IMR-90 (cell line): ENCODE results near the gene NOS1. TPM values are rescaled to one million over a fixed set of nuclear protein-coding genes. Genes with fewer than 3 reads are reported as not detected.

ENCODE experiments used
- ATAC-seq: fragments of 200-7000 bp; cut with Tn5 transposase; 2 replicates; pipeline ENCODE4 v1.9.1; 2020; ENCODE audit warnings: low read depth, mild to moderate bottlenecking, moderate library complexity
- BruUV-seq: library from RNA; stranded (reverse); fragments of 400-500 nt; replicated peaks from 2 replicates; lab custom pipeline; 2021; lab: Mats Ljungman, UMichigan
- CTCF ChIA-PET: fragments of 300-600 bp; formaldehyde crosslinking; extraction: SDS; loops from one replicate; lab custom pipeline; 2021; ENCODE audit warnings: antibody characterized with exemption; lab: Yijun Ruan, JAX
- POLR2A ChIA-PET: fragments of 300-600 bp; sonication (Branson Sonifier 250); formaldehyde crosslinking; loops from one replicate; lab custom pipeline; 2022; ENCODE audit warnings: antibody characterized with exemption; ENCODE audit not compliant: unreplicated experiment; lab: Charles Lee
- DNase-seq: peaks from one replicate; pipeline ENCODE4 v3.0.0; 2013
- H2AFZ ChIP-seq: replicated peaks from 2 replicates; pipeline ENCODE3; 2013; ENCODE audit warnings: low read length, mild to moderate bottlenecking; ENCODE audit not compliant: poor library complexity
- H2AK5ac ChIP-seq: 2 replicates; pipeline ENCODE4 v1.6.1; 2013; ENCODE audit warnings: low read depth, low read length, inconsistent platforms
- H2AK9ac ChIP-seq: replicated peaks from 2 replicates; pipeline ENCODE3; 2013; ENCODE audit warnings: mild to moderate bottlenecking, low read depth, low read length, moderate library complexity; ENCODE audit not compliant: poor library complexity
- H2BK120ac ChIP-seq: 2 replicates; pipeline ENCODE4 v1.6.1; 2013; ENCODE audit warnings: low read depth, low read length, inconsistent platforms
- H2BK15ac ChIP-seq: 3 replicates; pipeline ENCODE4 v1.6.1; 2013; ENCODE audit warnings: low read depth, low read length, inconsistent platforms
- H2BK20ac ChIP-seq: 2 replicates; pipeline ENCODE4 v1.6.1; 2013; ENCODE audit warnings: low read depth, mild to moderate bottlenecking, inconsistent platforms, low read length, moderate library complexity
- H2BK5ac ChIP-seq: 2 replicates; pipeline ENCODE4 v1.6.1; 2013; ENCODE audit warnings: mild to moderate bottlenecking, low read depth, low read length, inconsistent platforms; ENCODE audit not compliant: poor library complexity, severe bottlenecking
- H3K14ac ChIP-seq: replicated peaks from 2 replicates; pipeline ENCODE4 v1.6.1; 2013; ENCODE audit warnings: low read depth, low read length, inconsistent platforms
- H3K18ac ChIP-seq: 2 replicates; pipeline ENCODE4 v1.6.1; 2013; ENCODE audit warnings: low read depth, low read length, control low read depth
- H3K23ac ChIP-seq: 2 replicates; pipeline ENCODE4 v1.6.1; 2013; ENCODE audit warnings: low read depth, low read length, inconsistent platforms
- H3K27ac ChIP-seq: 2 replicates; pipeline ENCODE4 v1.5.1; 2013; ENCODE audit warnings: mild to moderate bottlenecking, control low read depth, low read length; ENCODE audit not compliant: insufficient read depth
- H3K27me3 ChIP-seq: 2 replicates; pipeline ENCODE4 v1.6.1; 2013; ENCODE audit warnings: low read length; ENCODE audit not compliant: control insufficient read depth, insufficient read depth
- H3K36me3 ChIP-seq: 2 replicates; pipeline ENCODE4 v1.6.1; 2013; ENCODE audit warnings: low read length, mixed read lengths; ENCODE audit not compliant: control insufficient read depth, insufficient read depth
- H3K4ac ChIP-seq: 2 replicates; pipeline ENCODE4 v1.6.1; 2013; ENCODE audit warnings: low read depth, low read length, inconsistent platforms
- H3K4me1 ChIP-seq: 2 replicates; pipeline ENCODE4 v1.6.1; 2013; ENCODE audit warnings: low read length, mixed read lengths; ENCODE audit not compliant: control insufficient read depth, insufficient read depth
- H3K4me2 ChIP-seq: 2 replicates; pipeline ENCODE4 v1.6.1; 2013; ENCODE audit warnings: low read depth, mild to moderate bottlenecking, control low read depth, low read length, moderate library complexity
- H3K4me3 ChIP-seq: 2 replicates; pipeline ENCODE4 v1.5.1; 2013; ENCODE audit warnings: low read depth, mild to moderate bottlenecking, control low read depth, low read length, moderate library complexity; ENCODE audit not compliant: insufficient read depth
- H3K56ac ChIP-seq: 2 replicates; pipeline ENCODE4 v1.6.1; 2013; ENCODE audit warnings: low read length, inconsistent platforms; ENCODE audit not compliant: insufficient read depth; ENCODE audit errors: extremely low read depth
- H3K79me1 ChIP-seq, 2 experiments: 2 replicates each; pipeline ENCODE4 v1.6.1; 2013; ENCODE audit warnings: low read length in 2 of 2, inconsistent platforms in 1 of 2, low read depth in 1 of 2
- H3K9ac ChIP-seq: 2 replicates; pipeline ENCODE4 v1.6.1; 2013; ENCODE audit warnings: low read depth, low read length, control low read depth
- H3K9me1 ChIP-seq: 2 replicates; pipeline ENCODE4 v1.6.1; 2013; ENCODE audit warnings: low read length, inconsistent platforms; ENCODE audit not compliant: insufficient read depth
- H3K9me3 ChIP-seq: 2 replicates; pipeline ENCODE4 v1.6.1; 2013; ENCODE audit warnings: low read length; ENCODE audit not compliant: control insufficient read depth, insufficient read depth
- H4K20me1 ChIP-seq: 2 replicates; pipeline ENCODE4 v1.6.1; 2013; ENCODE audit warnings: low read length, inconsistent platforms; ENCODE audit not compliant: insufficient read depth
- H4K5ac ChIP-seq: 2 replicates; pipeline ENCODE4 v1.6.1; 2013; ENCODE audit warnings: mild to moderate bottlenecking, low read depth, low read length, control low read depth
- H4K8ac ChIP-seq, 2 experiments: 2 replicates each; pipeline ENCODE4 v1.6.1; 2013; ENCODE audit warnings: low read depth in 2 of 2, low read length in 2 of 2, control low read depth in 1 of 2, inconsistent platforms in 1 of 2
- H4K91ac ChIP-seq: 2 replicates; pipeline ENCODE4 v1.6.1; 2013; ENCODE audit warnings: low read depth, low read length, inconsistent platforms; ENCODE audit not compliant: insufficient read depth
- BHLHE40 ChIP-seq: fragments of 150-350 bp; IDR thresholded peaks from 2 replicates; pipeline ENCODE4 v1.6.1; 2016; ENCODE audit warnings: mild to moderate bottlenecking, low read depth, low read length
- CEBPB ChIP-seq: IDR thresholded peaks from 2 replicates; pipeline ENCODE4 v1.6.1; 2012; ENCODE audit warnings: low read depth, low read length, improper control_type of control experiment
- CHD1 ChIP-seq: IDR thresholded peaks from 2 replicates; pipeline ENCODE4 v1.6.1; 2012; ENCODE audit warnings: low read depth, low read length, improper control_type of control experiment
- CTCF ChIP-seq: conservative IDR thresholded peaks from 2 replicates; pipeline ENCODE4 v1.5.1; 2012; ENCODE audit warnings: mild to moderate bottlenecking, low read depth, low read length, improper control_type of control experiment
- ELK1 ChIP-seq: fragments of 150-350 bp; IDR thresholded peaks from 2 replicates; pipeline ENCODE4 v1.6.1; 2016; ENCODE audit warnings: low read depth, mild to moderate bottlenecking, low read length, moderate library complexity, borderline replicate concordance
- FOS ChIP-seq: fragments of 150-350 bp; IDR thresholded peaks from 2 replicates; pipeline ENCODE4 v1.6.1; 2016; ENCODE audit warnings: low read depth, low read length
- MAFK ChIP-seq: IDR thresholded peaks from 2 replicates; pipeline ENCODE4 v1.6.1; 2012; ENCODE audit warnings: low read depth, low read length, improper control_type of control experiment
- MAZ ChIP-seq: IDR thresholded peaks from 2 replicates; pipeline ENCODE4 v1.6.1; 2012; ENCODE audit warnings: low read depth, mild to moderate bottlenecking, low read length, improper control_type of control experiment, moderate library complexity, borderline replicate concordance
- MXI1 ChIP-seq: IDR thresholded peaks from 2 replicates; pipeline ENCODE4 v1.6.1; 2012; ENCODE audit warnings: low read depth, mild to moderate bottlenecking, low read length, moderate library complexity, borderline replicate concordance
- NFE2L2 ChIP-seq: fragments of 150-350 bp; IDR thresholded peaks from 2 replicates; pipeline ENCODE4 v1.6.1; 2016; ENCODE audit warnings: low read depth, mild to moderate bottlenecking, low read length
- POLR2A ChIP-seq: IDR thresholded peaks from 2 replicates; pipeline ENCODE4 v1.6.1; 2012; ENCODE audit warnings: mild to moderate bottlenecking, low read depth, low read length
- RAD21 ChIP-seq: IDR thresholded peaks from 2 replicates; pipeline ENCODE4 v1.6.1; 2012; ENCODE audit warnings: low read length, improper control_type of control experiment
- RCOR1 ChIP-seq: IDR thresholded peaks from 2 replicates; pipeline ENCODE4 v1.6.1; 2012; ENCODE audit warnings: mild to moderate bottlenecking, low read length, improper control_type of control experiment; ENCODE audit not compliant: insufficient replicate concordance
- RFX5 ChIP-seq: IDR thresholded peaks from 2 replicates; pipeline ENCODE4 v1.8.0; 2012; ENCODE audit warnings: low read depth, mild to moderate bottlenecking, low read length, moderate library complexity
- SMC3 ChIP-seq: fragments of 150-350 bp; IDR thresholded peaks from 2 replicates; pipeline ENCODE4 v1.6.1; 2016; ENCODE audit warnings: low read depth, mild to moderate bottlenecking, antibody characterized with exemption, low read length, moderate library complexity
- USF2 ChIP-seq: fragments of 150-350 bp; IDR thresholded peaks from 2 replicates; pipeline ENCODE4 v1.6.1; 2017; ENCODE audit warnings: mild to moderate bottlenecking, antibody characterized with exemption, low read length, low read depth
- WGBS, 2 experiments: methylation state at CpG; one replicate each; pipeline versions ENCODE4 v1.1.5 to v1.1.7; 2013; ENCODE audit warnings: missing lambda C conversion rate in 2 of 2; ENCODE audit not compliant: insufficient read length in 1 of 2; ENCODE audit errors: extremely low coverage in 2 of 2; 5-methylcytosine and 5-hydroxymethylcytosine counted together
- dilution Hi-C: fragments of 300-500 bp; cut with HindIII; formaldehyde crosslinking; loops from one replicate; pipeline ENCODE4 v1.14.3; 2018; ENCODE audit warnings: low sequenced_read_pairs; ENCODE audit not compliant: unreplicated experiment
- in situ Hi-C: fragments of 300-500 bp; cut with MboI; formaldehyde crosslinking; loops from 3 replicates; pipeline ENCODE4 v1.14.3; 2019; ENCODE audit warnings: low sequenced_read_pairs, inconsistent platforms, mixed read lengths
- intact Hi-C: fragments of 100-400 bp; cut with micrococcal nuclease; formaldehyde crosslinking; loops from 2 replicates; pipeline ENCODE4 v1.10.0; 2022
- polyA plus RNA-seq, 3 experiments: library from polyadenylated mRNA; depleted of rRNA; stranded (reverse); fragments of >200 nt; gene quantifications; 2 replicates each; pipeline ENCODE4 v1.2.3, GENCODE V29; 2012; ENCODE audit warnings: low replicate concordance in 1 of 3
- total RNA-seq: library from RNA; depleted of rRNA; stranded (reverse); fragments of >200 nt; gene quantifications from 2 replicates; pipeline ENCODE4 v1.2.3, GENCODE V29; 2012

NOS1 gene
- total and polyA plus RNA-seq, 2 of the 4 experiments (the other 2 are of a cell fraction), result 0.09 TPM; not detected in 1

- Histone ChIP-seq H4K8ac (no peak overlapping the region), H2BK20ac (no peak overlapping the region), H3K4me2 (no peak overlapping the region), H3K79me1 (no peaks in the 10 kb centered on the region), H3K4me3 (no peak overlapping the region), H2BK5ac (no peak overlapping the region), H3K36me3 (peaks cover 58% of the 10 kb centered on the region), H3K9me3 (no peaks in the 10 kb centered on the region), H2BK120ac (no peak overlapping the region), H4K91ac (no peak overlapping the region), H3K4me1 (no peaks in the 10 kb centered on the region), H2AK9ac (no peak overlapping the region), H3K4ac (no peak overlapping the region), H2AFZ (no peak overlapping the region), H3K14ac (no peak overlapping the region), H2BK15ac (no peak overlapping the region), H2AK5ac (no peak overlapping the region), H4K5ac (no peak overlapping the region), H3K27ac (no peak overlapping the region), H3K56ac (no peak overlapping the region), H3K9ac (no peak overlapping the region), H4K20me1 (peaks cover 3% of the 10 kb centered on the region), H3K18ac (no peak overlapping the region), H3K23ac (no peak overlapping the region), H3K27me3 (no peaks in the 10 kb centered on the region), H3K9me1 (no peaks in the 10 kb centered on the region)
- intact Hi-C loops, result loop anchor here (10.0 kb wide), 1 partner anchor 455 kb away; no protein-coding TSS in a partner anchor
- DNase-seq (no peak), ATAC-seq (no peak)
- no CpG with 5 or more reads among the region's 9 CpGs for WGBS, 2 experiments
- ChIA-PET POLR2A (no interaction called here), CTCF (interaction anchor here (0.6 kb wide), 1 partner anchor 13 kb away, joined by 4 read pairs; no protein-coding TSS in a partner anchor)
- dilution Hi-C loops, result no loop called here
- in situ Hi-C loops, result no loop called here
- TF ChIP-seq MAFK (no peak), SMC3 (no peak), MAZ (no peak), FOS (no peak), NFE2L2 (no peak), RAD21 (no peak), CTCF (no peak), RFX5 (no peak), RCOR1 (no peak), ELK1 (no peak), USF2 (no peak), MXI1 (no peak), BHLHE40 (no peak), CEBPB (no peak), CHD1 (no peak), POLR2A (no peak)
- no TSS peak for BruUV-seq
Observed at GRCh38 chr12:117159674-117160073, 201.8 kb downstream of the NOS1 start.
